DMS 273 (cell line): ENCODE results near the gene MYO3A.
A peak's percentile ranks its signal among the peaks of the same experiment; 100 is the strongest.

Experiments
- DNase-seq: peaks from one replicate; lab custom pipeline; 2025; ENCODE audit not compliant: unreplicated experiment; lab: John Stamatoyannopoulos, UW

The MYO3A gene

DNA sequence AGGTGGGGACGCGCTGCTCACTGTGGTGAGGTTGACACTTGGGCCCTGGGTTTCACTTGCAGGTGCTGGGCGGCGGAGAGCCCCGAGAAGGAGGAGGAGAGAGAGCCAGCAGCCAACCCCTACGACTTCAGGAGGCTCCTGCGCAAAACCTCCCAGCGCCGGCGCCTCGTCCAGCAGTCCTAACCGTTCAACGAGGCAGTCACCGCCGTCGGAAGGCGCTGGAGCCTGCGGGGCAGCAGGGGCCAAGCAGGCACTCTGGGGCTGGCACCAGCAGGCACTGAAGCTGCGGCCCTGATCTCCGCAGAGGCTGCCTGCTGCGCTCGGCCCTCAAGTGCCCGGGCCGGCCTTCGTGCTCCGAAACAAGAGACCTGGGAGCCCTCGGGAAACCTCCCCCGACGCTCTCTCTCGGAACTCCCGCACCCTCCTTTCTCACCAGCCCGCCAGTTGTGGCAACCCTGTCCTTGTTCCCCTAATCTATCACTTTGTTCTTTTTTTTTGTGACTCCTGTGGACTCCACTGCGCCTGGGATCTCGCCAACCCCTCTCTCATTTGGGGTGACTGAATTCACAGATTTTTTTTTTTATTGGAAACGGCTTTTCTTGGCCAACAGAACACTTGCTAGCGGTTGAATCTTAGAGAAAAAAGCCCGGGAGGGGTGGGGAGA, 277.9 kb downstream of the MYO3A start:
- DNase-seq, result no peak

DNA sequence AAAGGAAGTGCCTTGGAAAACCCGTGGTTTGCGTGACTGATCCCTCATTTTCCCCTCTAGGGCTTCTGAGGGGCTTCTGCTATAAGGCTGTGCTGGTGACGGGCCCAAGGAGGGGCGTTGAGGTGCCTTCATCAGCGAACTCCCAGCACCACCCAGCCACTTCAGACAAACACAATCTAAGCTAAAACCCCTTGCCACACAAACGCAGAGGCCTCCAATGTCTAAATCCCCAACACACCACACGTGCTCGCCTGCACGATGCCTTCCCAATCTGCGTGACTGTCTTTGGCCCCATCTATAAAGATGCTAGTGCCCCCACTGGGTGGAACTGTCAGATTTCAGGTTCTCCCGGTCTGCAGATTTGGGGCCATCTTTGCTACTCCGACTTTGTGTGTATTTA, 278.5 kb downstream of the MYO3A start:
- no peak for DNase-seq

DNA sequence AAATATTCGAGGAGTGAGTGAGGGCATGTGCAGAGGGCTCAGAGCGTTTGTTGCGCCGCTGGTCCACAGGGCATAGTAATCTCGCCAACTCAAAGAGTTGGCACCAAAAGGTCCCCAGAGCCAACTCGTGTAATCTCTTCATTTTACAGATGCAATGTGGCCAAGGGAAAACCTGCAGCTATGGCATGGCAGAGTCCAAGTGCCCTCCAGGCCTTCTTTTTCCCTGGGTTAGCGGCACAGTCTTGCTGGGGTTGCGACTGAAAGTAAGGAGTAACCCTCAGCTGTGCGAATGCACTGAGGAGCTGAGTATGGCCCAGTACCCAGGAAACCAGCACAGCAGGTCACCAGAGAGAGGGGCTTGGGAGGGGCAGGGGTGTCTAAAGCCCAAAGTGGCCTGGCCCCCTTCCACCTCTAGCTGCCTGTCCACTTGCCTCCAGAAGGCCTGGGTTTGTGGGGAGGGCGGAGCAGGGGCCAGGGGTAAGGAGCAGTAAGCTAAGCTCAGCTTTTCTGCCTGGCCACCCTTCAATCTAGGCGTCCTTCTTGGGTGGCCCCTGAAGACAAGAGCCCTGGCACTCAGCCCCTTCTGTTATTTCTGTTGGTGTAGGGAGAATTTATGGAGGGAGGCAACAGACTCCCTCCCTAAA, 279.2 kb downstream of the MYO3A start:
- DNase-seq, result no peak

DNA sequence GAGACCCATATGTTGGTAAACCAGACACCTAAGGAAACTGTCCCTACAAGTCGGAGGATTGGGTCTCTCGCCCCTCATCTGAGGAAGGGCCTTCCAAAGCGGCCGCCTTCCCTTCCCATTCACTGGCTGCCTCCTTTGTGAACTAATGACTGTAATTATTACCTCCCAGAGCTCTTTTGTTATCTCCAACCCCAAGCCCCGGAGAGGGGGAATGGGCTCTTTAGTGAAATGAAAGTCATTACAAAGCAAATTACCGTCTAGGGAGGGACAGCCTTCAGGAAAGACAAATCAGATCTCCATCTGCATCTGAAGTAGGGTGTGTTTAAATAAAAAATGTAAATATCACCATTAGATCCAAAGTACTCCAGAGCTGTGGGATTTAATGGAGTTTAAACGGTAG, 280.0 kb downstream of the MYO3A start:
- no peak for DNase-seq

DNA sequence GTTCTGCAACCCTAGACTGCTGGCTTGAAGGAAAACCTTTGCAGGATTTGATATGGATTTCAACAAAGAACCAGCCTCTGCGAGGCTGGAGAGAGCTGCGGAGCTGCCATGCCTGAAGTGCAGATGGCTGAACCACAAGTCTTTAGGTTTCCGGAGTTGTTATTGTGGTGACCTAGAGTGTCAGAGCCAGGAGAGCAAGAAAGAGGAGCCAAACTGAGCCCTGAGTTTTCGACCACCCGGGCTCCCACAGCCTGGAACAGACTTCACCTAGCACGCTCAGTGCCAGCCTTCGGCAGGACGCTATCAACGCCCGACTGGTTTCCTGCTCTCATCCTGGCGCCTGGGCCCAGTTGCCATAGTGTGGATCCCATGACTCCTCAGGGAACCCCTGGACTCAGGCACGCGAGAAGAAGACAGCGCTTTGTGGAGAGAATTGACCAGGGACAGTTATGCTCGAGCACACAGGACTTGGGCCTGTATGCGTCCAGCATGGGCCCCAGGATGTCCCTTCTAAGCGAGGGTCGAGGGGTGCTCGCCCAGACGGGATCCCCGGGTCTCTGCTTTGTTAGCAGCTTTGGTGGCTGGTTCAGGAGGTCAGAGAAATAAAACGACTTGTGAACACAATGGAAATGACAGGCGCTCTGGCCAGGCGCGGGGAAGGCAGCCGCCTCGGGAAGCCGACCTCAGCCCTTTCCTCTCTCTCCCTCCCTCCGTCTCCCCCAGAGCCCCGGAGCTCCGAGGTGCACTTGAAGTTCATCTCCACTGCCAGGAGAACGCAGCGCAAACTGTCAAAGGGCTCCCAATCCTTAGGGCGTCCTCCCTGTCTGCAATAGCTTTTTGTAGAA, 280.7 kb downstream of the MYO3A start:
- no peak for DNase-seq

DNA sequence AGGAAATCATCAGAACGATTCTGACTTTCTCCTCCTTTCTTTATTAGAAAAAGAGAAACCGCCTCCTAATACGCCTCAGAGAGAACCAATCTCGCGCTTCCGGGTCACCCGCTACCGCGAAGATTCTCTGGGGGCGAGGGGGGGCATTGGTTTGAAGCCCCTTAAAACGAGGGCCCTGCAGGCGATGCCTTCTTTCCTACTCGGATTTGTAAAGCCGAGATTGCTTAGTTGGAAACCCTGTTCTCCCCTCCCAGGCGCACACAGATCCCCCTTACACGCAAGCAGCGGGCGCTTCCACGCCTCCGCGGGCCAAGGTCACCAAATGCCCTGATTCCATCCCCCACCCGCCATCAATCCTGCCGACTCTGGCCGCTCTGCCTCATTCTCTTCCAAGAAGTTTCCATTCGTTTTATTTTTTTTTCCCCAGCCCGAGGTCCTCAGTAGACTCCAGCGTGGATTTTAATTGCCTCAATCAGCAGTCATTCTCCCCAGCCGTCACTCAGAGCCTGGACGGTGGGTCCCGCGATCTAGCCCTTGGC, 281.4 kb downstream of the MYO3A start:
- no peak for DNase-seq

DNA sequence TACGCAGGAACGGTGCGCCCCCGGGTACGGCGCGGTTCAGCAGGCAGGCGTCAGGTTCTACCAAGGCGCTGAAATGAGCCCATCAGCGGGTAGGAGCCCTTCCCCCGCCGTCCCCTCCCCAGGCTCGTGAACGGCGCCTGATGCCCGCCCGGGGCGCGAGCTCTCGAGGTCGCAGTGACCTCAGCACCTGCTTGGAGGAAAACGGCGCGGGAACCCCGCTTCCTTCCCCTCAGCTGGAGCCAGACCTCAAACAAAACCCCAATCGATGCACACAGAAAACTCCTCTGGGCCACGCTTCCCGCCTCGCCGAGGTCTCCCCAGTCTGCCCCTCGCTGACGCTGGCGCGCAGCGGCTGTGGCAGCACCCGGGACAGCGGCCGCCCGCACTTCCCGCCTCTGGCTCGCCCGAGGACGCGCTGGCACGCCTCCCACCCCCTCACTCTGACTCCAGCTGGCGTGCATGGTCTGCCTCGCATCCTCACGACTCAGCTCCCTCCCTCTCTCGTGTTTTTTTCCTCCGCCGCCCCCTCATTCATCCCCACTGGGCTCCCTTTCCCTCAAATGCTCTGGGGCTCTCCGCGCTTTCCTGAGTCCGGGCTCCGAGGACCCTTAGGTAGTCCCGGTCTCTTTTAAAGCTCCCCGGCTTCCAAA, 282.0 kb downstream of the MYO3A start:
- peak; percentile 52 for DNase-seq

DNA sequence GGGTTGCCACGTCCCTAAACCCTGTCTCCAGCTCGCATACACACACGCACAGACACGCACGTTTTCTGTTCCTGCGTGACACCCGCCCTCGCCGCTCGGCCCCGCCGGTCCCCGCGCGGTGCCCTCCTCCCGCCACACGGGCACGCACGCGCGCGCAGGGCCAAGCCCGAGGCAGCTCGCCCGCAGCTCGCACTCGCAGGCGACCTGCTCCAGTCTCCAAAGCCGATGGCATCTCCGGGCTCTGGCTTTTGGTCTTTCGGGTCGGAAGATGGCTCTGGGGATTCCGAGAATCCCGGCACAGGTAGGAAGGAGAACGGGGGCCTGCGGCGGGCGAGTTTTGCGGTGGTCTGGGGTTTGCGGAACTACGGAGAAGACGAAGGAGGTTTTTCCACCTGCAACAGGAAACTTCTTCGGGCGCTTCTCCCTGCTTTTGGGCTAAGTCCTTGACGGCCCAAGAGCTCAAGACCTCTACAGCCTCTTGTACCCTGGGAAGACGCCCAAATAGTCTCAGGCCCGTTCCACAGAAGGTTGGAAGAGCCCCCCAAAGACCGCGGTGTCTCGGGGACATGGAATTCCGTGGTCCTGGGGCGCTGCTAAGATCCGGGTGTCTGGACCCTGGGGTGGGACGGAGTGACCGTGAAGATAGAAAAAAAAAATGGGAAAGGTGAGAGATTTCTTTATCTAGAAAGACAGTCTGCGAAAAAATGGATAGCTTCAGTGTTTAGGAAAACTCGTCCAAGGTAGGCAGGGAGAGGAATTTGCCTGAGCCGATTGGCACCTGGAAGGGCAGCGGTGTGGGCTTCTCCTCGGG, 282.8 kb downstream of the MYO3A start, which contains the start of gene GAD2:
Gene GAD2 (plus strand): TSS at position 190 of the 811 bp plus-strand sequence. CDS start 36 bp downstream, at position 226.
- peak; percentile 29 for DNase-seq

DNA sequence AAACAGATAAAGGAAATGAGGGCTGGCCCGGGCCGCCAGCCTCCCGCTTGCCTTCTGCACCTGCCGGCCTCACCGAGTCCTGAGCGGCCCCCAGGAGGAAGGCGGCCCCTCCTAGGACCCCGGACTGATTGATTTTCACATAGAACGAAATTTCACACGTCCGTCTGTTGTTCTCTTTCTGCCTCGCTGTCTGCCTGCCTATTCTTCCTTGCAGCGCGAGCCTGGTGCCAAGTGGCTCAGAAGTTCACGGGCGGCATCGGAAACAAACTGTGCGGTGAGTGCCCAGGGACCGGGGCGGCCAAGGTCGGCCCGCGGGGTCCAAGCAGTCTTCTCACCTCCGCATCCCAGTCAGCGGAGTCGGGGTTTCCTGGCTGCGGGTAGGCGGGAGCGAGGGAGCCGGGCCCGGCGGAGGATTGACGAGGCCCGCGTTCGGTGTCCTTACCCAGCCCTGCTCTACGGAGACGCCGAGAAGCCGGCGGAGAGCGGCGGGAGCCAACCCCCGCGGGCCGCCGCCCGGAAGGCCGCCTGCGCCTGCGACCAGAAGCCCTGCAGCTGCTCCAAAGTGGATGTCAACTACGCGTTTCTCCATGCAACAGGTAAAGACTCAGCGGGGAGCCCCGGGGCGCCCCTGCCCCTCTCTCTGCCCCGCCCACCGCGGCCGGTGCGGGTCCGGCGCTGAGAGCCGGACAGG, 283.5 kb downstream of the MYO3A start:
- peak; percentile 22 for DNase-seq

DNA sequence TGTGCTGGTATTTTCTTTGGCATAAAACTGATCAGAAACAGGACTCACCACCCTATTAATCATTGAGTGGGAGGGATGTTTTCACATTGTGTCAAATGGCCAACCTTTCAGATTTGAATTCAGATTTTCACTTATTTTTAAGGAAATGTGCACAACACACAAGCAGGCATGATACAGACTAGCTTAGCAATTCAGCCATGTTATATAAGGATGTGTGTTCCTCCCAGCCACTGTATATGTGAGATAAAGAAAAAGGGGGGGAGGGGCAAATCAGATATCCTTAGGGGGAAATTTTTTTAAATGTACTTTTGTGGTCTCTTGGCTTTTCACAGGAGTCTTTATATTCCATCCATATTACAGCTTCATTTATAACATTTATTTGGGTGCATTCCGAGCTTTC, 285.6 kb downstream of the MYO3A start:
- DNase-seq, result no peak

DNA sequence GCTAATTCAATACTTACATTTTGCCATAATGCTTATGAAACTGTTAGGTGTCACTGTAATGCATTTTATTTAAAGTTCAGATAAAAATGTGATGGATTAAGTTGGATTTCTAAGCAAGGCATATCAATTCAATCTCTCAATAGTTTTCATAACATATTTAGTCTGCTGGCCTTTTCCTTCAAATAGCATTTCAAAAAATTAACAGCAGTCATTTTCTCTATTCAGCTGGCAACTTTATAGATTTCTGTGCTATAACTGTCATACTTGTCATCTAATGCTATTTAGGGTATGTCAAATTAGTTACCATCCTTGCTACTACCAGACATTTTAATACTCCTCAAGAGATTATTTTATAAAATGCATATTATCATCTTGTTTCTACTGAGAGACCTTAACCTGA, 286.9 kb downstream of the MYO3A start:
- no peak for DNase-seq

DNA sequence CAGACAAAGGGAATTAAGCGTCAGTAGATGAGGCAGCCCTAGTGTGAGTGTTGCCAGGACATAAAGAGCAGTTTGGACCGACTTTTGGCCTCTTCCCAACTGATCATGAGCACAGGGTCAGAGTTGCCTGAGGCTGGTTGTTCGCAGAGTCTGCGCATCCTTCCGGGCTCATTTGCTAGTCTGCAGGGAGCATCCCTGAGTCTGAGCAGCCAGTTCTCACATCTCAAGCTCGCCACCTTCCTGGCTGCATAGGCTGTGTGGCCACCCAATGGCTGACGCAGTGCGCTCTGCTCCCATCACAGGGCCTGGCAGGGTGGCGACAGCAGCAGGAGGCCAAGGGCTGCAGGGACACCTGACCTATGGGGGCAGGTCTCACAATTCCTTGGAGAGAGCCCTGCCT, 287.5 kb downstream of the MYO3A start:
- no peak for DNase-seq

DNA sequence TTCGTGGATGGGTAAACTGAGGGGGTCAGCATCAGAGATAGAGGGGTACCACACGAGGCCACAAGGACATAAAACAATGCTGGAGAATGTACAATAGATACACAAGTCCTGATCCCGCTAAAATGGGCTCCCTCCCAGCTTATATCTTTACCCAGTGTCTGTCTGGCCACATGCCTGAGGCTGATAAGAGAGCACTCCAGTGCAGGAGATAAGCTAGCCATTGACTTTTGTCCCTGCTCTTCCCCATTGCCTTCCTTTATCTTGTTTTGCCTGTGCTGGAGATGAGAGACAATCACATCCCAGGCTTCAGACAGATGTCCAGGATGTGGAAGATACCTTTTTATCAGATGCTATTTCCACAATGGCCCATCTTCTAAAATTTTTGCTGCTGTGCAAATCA, 288.5 kb downstream of the MYO3A start:
- no peak for DNase-seq

DNA sequence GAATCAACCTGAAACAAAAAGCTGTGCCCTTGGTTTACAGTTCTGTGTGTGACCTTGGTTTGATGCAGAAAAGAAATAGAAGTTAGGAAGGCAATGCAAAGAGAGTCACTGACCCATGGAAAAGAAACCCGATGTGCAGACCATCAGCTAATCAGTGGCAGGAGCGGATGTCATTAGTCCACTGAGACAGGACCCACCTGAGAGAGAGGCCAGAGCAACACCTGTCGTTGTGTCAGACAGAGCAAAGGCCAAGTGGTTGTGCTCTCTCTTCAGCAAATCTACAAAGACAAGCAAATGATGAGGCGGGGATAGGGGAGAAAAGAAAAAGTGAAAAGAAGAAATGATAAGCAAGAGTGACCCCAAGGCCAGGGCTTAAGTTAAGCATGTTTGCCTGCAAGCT, 291.3 kb downstream of the MYO3A start:
- DNase-seq, result no peak

DNA sequence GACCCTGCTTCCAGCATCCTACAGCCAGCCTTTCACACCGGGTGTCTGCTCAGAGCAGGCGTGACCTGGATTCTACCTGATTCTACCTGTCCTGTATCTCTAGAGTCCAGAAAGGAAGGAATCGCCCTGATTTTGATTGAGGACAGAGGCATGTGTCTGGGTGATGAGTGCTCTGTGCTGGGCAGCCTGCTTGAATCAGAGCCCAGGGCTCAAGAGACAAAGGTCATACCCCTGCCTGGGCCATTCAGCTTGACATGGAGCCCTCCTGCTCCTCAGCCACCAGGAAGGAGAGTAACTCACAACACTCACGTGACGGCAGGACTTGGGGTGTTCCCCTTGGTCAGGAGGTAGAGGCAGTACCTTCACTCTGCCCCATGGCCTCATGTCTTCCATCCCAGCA, 293.8 kb downstream of the MYO3A start:
- DNase-seq, result no peak

DNA sequence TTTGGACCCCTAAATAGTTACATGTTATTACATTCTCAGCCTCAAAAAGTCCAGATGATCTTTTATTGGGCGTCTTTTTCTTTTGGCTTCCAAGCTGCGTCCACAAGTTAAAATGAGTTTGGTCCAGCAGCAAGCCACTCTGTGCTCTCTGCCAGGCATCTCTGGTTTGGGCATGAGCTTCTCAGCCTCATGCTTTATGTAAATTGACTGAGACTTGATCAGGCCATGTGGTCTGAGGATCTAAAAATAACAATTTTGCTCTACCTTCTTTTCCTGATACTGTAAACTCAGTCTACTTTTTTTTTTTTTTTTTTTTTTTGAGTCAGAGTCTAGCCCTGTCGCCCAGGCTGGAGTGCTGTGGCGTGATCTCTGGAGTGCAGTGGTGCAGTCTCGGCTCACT, 298.1 kb downstream of the MYO3A start:
- DNase-seq, result no peak

DNA sequence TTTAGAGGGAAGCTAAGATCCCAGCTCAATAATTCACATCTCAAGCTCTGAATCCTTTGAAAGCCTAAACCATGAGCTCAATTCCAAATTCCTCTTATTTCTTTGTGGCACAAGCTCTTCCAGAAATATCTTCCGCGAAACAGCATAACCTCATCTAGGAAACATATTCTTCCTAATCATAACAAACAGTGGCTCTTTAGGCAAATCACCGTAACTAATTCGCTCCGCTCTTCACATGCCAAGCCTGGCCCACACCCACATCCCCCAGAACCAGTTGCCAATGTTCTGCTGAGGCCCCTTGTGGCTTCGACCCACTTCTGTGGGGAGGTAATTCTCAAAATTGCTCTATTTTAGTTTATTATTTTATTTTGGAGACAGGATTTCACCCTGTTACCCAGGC, 301.7 kb downstream of the MYO3A start:
- no peak for DNase-seq

DNA sequence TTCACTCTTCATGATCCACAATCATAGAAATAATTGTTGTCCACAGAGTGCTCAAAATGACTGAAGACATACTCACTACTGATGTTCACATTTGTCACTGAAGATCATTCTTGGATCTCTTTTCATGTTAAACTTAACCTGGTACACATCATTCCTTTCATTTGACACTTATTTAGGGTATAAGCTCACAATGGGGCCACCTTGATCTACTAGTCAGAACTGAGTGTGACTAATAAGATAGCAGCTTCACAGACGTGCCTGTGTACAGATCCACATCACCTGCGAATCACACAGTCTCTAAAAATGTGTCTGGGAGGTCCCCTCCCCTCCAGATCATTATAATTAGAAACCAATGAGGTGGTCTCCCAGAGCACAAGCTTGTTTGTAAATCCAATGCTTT, 304.3 kb downstream of the MYO3A start:
- DNase-seq, result no peak

DNA sequence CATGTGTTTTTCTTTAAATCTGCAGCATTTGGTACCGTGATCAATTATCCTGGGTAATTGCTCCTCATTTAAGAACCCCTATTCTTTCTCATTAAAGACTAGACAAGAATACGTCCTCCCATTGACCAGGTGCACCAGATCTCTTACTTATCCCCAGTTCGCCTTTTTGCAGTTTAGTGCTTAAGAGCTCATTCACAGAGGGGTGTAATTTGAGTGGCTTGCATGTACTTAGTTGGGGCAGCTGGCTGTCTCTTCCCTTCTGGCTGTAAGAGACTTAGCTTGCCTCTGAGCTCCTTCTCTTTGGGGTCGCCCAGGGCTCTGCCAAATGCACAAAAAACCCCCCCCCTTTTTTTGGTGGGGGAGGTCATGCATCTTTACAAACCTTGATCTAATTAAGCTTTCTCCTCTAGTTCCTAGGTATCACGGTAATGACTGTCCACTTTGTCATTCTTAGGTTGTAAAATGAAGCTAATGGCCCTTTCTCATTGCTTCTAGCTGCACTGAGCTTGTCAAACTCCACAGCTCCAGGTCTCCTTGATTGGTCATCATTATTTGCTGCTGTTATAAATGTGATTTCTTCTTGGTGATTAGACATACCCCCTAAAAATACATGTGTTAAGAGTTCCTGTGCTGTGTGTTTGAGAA, 308.8 kb downstream of the MYO3A start:
- peak; percentile 2 for DNase-seq
